GM19035 (cell line): ENCODE measurements around the gene CPB2.
A peak's percentile ranks its signal among the peaks of the same experiment; 100 is the strongest.

Experiments used
- ATAC-seq: cut with Tn5 transposase; IDR thresholded peaks from one replicate; pipeline ENCODE4 v1.9.1; 2021; ENCODE audit not compliant: unreplicated experiment

The CPB2 gene

GRCh38 chr13:46100191-46100815 lies 4.5 kb downstream of the CPB2 start:
- ATAC-seq, result peak; percentile 63

- no peak for ATAC-seq
Observed at GRCh38 chr13:46097663-46098062, 7.2 kb downstream of the CPB2 start.

GRCh38 chr13:46097015-46097414 lies 7.8 kb downstream of the CPB2 start:
- ATAC-seq, result no peak

- ATAC-seq, result no peak
Observed at GRCh38 chr13:46094478-46094877, 10.4 kb downstream of the CPB2 start.

GRCh38 chr13:46088821-46089562 lies 15.8 kb downstream of the CPB2 start:
- ATAC-seq, result no peak

GRCh38 chr13:46087481-46087880 lies 17.4 kb downstream of the CPB2 start:
- no peak for ATAC-seq

- no peak for ATAC-seq
Observed at GRCh38 chr13:46086985-46087384, 17.8 kb downstream of the CPB2 start.

- ATAC-seq, result no peak
Observed at GRCh38 chr13:46086421-46086922, 18.4 kb downstream of the CPB2 start.

- ATAC-seq, result no peak
Observed at GRCh38 chr13:46085737-46086136, 19.1 kb downstream of the CPB2 start.

- no peak for ATAC-seq
Observed at GRCh38 chr13:46082324-46082723, 22.5 kb downstream of the CPB2 start.

GRCh38 chr13:46079770-46080169 lies 25.1 kb downstream of the CPB2 start:
- no peak for ATAC-seq

- no peak for ATAC-seq
Observed at GRCh38 chr13:46077265-46077664, 27.6 kb downstream of the CPB2 start.

GRCh38 chr13:46076827-46077226 lies 28.0 kb downstream of the CPB2 start:
- ATAC-seq, result no peak

GRCh38 chr13:46075811-46076210 lies 29.0 kb downstream of the CPB2 start:
- ATAC-seq, result no peak

GRCh38 chr13:46071590-46072249 lies 33.1 kb downstream of the CPB2 start:
- peak; percentile 91 for ATAC-seq

GRCh38 chr13:46063292-46063691 lies 41.5 kb downstream of the CPB2 start:
- ATAC-seq, result no peak

- ATAC-seq, result no peak
Observed at GRCh38 chr13:46062185-46062584, 42.6 kb downstream of the CPB2 start.

GRCh38 chr13:46059405-46059804 lies 45.4 kb downstream of the CPB2 start:
- ATAC-seq, result no peak

- ATAC-seq, result no peak
Observed at GRCh38 chr13:46058268-46058667, 46.6 kb downstream of the CPB2 start.

- ATAC-seq, result no peak
Observed at GRCh38 chr13:46057256-46058015, 47.4 kb downstream of the CPB2 start.
